T-helper 2 cell treated with Interferon-gamma antibody and Interleukin-4, amounts not matched to agents 100 ng/mL and 5 ng/mL, for 36 hours (primary cell): Measurements from ENCODE around the gene WDR74. TPM values are rescaled to one million over a fixed set of nuclear protein-coding genes. Genes with fewer than 3 reads are reported as not detected.

ENCODE experiments used
- intact Hi-C: fragments of 100-400 bp; cut with micrococcal nuclease; formaldehyde crosslinking; loops from one replicate; pipeline ENCODE4 v1.15.1; 2023
- total RNA-seq: library from RNA; stranded (reverse); gene quantifications from 2 replicates; pipeline ENCODE4 v1.2.3, GENCODE V29; 2022

The WDR74 gene
- total RNA-seq, 1 donor from 2014 or later = 77.5 TPM

- intact Hi-C loops = loop anchor here (1.0 kb wide), 5 partner anchors 12 to 76 kb away; partner anchors contain the start of genes SLC3A2, TMEM179B, TMEM223 and TTC9C
These were observed 34.9 kb downstream of the WDR74 start for GRCh38 chr11:62804310-62805075.

- intact Hi-C loops = no loop called here
These were observed 38.3 kb downstream of the WDR74 start for GRCh38 chr11:62801071-62801470.

GRCh38 chr11:62799486-62799885 lies 39.9 kb downstream of the WDR74 start:
- intact Hi-C loops = no loop called here

- intact Hi-C loops = no loop called here
These were observed 43.1 kb downstream of the WDR74 start for GRCh38 chr11:62796281-62796680.

- intact Hi-C loops = no loop called here
These were observed 45.1 kb downstream of the WDR74 start for GRCh38 chr11:62794201-62794775.

GRCh38 chr11:62792202-62792575 lies 47.2 kb downstream of the WDR74 start:
- intact Hi-C loops = loop anchor here (1.0 kb wide), 3 partner anchors 13 to 65 kb away; partner anchors contain the start of genes HNRNPUL2, NXF1, STX5 and TEX54

GRCh38 chr11:62791501-62792201 lies 47.7 kb downstream of the WDR74 start, which contains the start of gene TMEM223:
TMEM223 (minus strand) TSS chr11:62792006; CDS start chr11:62791994, 12 bp downstream.
- intact Hi-C loops = loop anchor here (1.0 kb wide), 4 partner anchors 14 to 90 kb away; partner anchors contain the start of genes HNRNPUL2, NXF1, STX5 and TEX54

- intact Hi-C loops = loop anchor here (5.0 kb wide), 1 partner anchor 197 kb away; the partner anchor contains the start of gene TUT1
These were observed 49.8 kb downstream of the WDR74 start for GRCh38 chr11:62789576-62789975.

GRCh38 chr11:62788991-62789390 lies 50.4 kb downstream of the WDR74 start:
- intact Hi-C loops = loop anchor here (5.0 kb wide), 1 partner anchor 197 kb away; the partner anchor contains the start of gene TUT1

GRCh38 chr11:62787005-62787759 lies 52.2 kb downstream of the WDR74 start, which contains the start of gene TMEM179B:
TMEM179B (plus strand) TSS chr11:62787402; CDS start chr11:62787432, 30 bp downstream.
- intact Hi-C loops = loop anchor here (1.0 to 5.0 kb wide), 7 partner anchors 18 to 195 kb away; partner anchors contain the start of genes NXF1, STX5, TEX54 and TTC9C

- intact Hi-C loops = loop anchor here (1.0 to 5.0 kb wide), 11 partner anchors 15 to 194 kb away; partner anchors contain the start of genes NXF1, STX5, TAF6L and TEX54
These were observed 52.9 kb downstream of the WDR74 start for GRCh38 chr11:62786318-62787004.

Other genes starting within 250 kb of the WDR74 start
- 26.4 and 30.9 TPM in 2 replicates for gene TUT1, start 248.1 kb downstream of the WDR74 start, total RNA-seq
- gene MTA2, start 237.7 kb downstream of the WDR74 start, total RNA-seq = 257 and 262 TPM in 2 replicates
- 126 and 133 TPM in 2 replicates for gene EML3, start 226.8 kb downstream of the WDR74 start, total RNA-seq
- 0.95 and 1.0 TPM in 2 replicates for gene ROM1, start 226.3 kb downstream of the WDR74 start, total RNA-seq
- gene B3GAT3, start 217.6 kb downstream of the WDR74 start, total RNA-seq = 65.4 and 69.3 TPM in 2 replicates
- 275 and 283 TPM in 2 replicates for gene GANAB, start 193.0 kb downstream of the WDR74 start, total RNA-seq
- gene INTS5, start 186.3 kb downstream of the WDR74 start, total RNA-seq = 31.0 and 31.8 TPM in 2 replicates
- 99.6 and 105 TPM in 2 replicates for gene C11orf98, start 174.4 kb downstream of the WDR74 start, total RNA-seq
- 21.3 and 24.7 TPM in 2 replicates for gene CSKMT, start 174.3 kb downstream of the WDR74 start, total RNA-seq
- gene UQCC3, start 167.9 kb downstream of the WDR74 start, total RNA-seq = 8.7 and 9.2 TPM in 2 replicates
- gene LBHD1, start 167.3 kb downstream of the WDR74 start, total RNA-seq = 18.9 and 20.7 TPM in 2 replicates
- 113 and 119 TPM in 2 replicates for gene UBXN1, start 160.5 kb downstream of the WDR74 start, total RNA-seq
- gene LRRN4CL, start 150.1 kb downstream of the WDR74 start, total RNA-seq = 0.25 and 0.32 TPM in 2 replicates
- 26.5 and 28.4 TPM in 2 replicates for gene BSCL2, start 132.2 kb downstream of the WDR74 start, total RNA-seq
- 0.30 TPM in 1 of 2 replicates, not detected in the other for gene GNG3, start 131.9 kb downstream of the WDR74 start, total RNA-seq
- 69.9 and 72.6 TPM in 2 replicates for gene HNRNPUL2, start 112.1 kb downstream of the WDR74 start, total RNA-seq
- 37.0 and 39.9 TPM in 2 replicates for gene TTC9C, start 111.1 kb downstream of the WDR74 start, total RNA-seq
- 12.9 and 13.9 TPM in 2 replicates for gene ZBTB3, start 85.4 kb downstream of the WDR74 start, total RNA-seq
- gene POLR2G, start 78.0 kb downstream of the WDR74 start, total RNA-seq = 101 and 104 TPM in 2 replicates
- 21.6 and 21.9 TPM in 2 replicates for gene TAF6L, start 68.2 kb downstream of the WDR74 start, total RNA-seq
- 37.1 and 37.2 TPM in 2 replicates for gene TMEM179B, start 52.2 kb downstream of the WDR74 start, total RNA-seq
- 19.6 and 19.8 TPM in 2 replicates for gene TMEM223, start 47.6 kb downstream of the WDR74 start, total RNA-seq
- 86.2 and 91.7 TPM in 2 replicates for gene NXF1, start 34.1 kb downstream of the WDR74 start, total RNA-seq
- gene STX5, start 7.5 kb downstream of the WDR74 start, total RNA-seq = 39.4 and 39.8 TPM in 2 replicates
- gene TEX54, start 6.7 kb downstream of the WDR74 start, total RNA-seq = 0.77 TPM in 1 of 2 replicates, not detected in the other
- 163 TPM in 2 replicates for gene SLC3A2, start 41.3 kb upstream of the WDR74 start, total RNA-seq
- gene CHRM1, start 81.8 kb upstream of the WDR74 start, total RNA-seq = not detected in 2 replicates
- not detected in 2 replicates for gene SLC22A6, start 145.4 kb upstream of the WDR74 start, total RNA-seq
- not detected in 2 replicates for gene SLC22A8, start 176.3 kb upstream of the WDR74 start, total RNA-seq